ENCODE results near the gene GASK1A. TPM values are rescaled to one million over a fixed set of nuclear protein-coding genes. Genes with fewer than 3 reads are reported as not detected.

GASK1A gene
- total RNA-seq, 1 experiment from 2014 or later, result 5.4 TPM

GRCh38 chr3:43014241-43014640, 35.1 kb downstream of the GASK1A start:
- H2BK15ac ChIP-seq (ENCODE audit: low read depth, low read length), result no peak overlapping the region
- DNase-seq, result no peak
- H3K23me2 ChIP-seq (ENCODE audit: insufficient read length, low read depth, low read length, poor library complexity, severe bottlenecking), result no peaks in the 10 kb centered on the region
- no peak overlapping the region for H3K4me3 Mint-ChIP-seq
- H3K79me1 ChIP-seq (ENCODE audit: insufficient read depth, low read depth, low read length, poor library complexity, severe bottlenecking), result no peaks in the 10 kb centered on the region
- no CpG with 5 or more reads among the region's 3 CpGs for WGBS (ENCODE audit: extremely low coverage, insufficient read length, low lambda C conversion rate)
- no peak overlapping the region for H3K18ac ChIP-seq (ENCODE audit: insufficient read length, low read depth, low read length)
- no peak overlapping the region for H3K27ac Mint-ChIP-seq
- no peaks in the 10 kb centered on the region for H3K27me3 ChIP-seq (ENCODE audit: insufficient read depth, low read length)
- H4K8ac ChIP-seq (replicated peaks; ENCODE audit: insufficient read length, low read depth, low read length), result no peak overlapping the region
- H4K91ac ChIP-seq (ENCODE audit: insufficient read length, low read depth, low read length), result no peak overlapping the region
- TF ChIP-seq, protein P1, sequence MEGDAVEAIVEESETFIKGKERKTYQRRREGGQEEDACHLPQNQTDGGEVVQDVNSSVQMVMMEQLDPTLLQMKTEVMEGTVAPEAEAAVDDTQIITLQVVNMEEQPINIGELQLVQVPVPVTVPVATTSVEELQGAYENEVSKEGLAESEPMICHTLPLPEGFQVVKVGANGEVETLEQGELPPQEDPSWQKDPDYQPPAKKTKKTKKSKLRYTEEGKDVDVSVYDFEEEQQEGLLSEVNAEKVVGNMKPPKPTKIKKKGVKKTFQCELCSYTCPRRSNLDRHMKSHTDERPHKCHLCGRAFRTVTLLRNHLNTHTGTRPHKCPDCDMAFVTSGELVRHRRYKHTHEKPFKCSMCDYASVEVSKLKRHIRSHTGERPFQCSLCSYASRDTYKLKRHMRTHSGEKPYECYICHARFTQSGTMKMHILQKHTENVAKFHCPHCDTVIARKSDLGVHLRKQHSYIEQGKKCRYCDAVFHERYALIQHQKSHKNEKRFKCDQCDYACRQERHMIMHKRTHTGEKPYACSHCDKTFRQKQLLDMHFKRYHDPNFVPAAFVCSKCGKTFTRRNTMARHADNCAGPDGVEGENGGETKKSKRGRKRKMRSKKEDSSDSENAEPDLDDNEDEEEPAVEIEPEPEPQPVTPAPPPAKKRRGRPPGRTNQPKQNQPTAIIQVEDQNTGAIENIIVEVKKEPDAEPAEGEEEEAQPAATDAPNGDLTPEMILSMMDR (conservative IDR thresholded peaks at IDR 0.05), result no peak
- no peak overlapping the region for H3K23ac ChIP-seq (ENCODE audit: insufficient read length, low read depth, low read length)
- no peaks in the 10 kb centered on the region; a peak in 1 of 5 replicates for H3K9me3 Mint-ChIP-seq
- H3K79me2 ChIP-seq (ENCODE audit: insufficient read depth, low read length), result no peaks in the 10 kb centered on the region
- no peak overlapping the region for H2BK120ac ChIP-seq (ENCODE audit: low read depth, low read length, poor library complexity, severe bottlenecking)
- no peaks in the 10 kb centered on the region for H3K4me1 ChIP-seq (ENCODE audit: insufficient read depth, low read length)
- no peak overlapping the region for H3T11ph ChIP-seq (ENCODE audit: low read length)
- H3K9ac ChIP-seq (ENCODE audit: extremely low read depth, insufficient read length, low read length), result no peak overlapping the region
- H4K20me1 ChIP-seq (ENCODE audit: control insufficient read depth, insufficient read depth, insufficient read length), result no peaks in the 10 kb centered on the region
- no peaks in the 10 kb centered on the region for H3K4me1 Mint-ChIP-seq
- no peak overlapping the region for H3K27ac ChIP-seq (ENCODE audit: insufficient read length, low read depth, low read length)
- no peak overlapping the region for H3K4me2 ChIP-seq (ENCODE audit: insufficient read depth, insufficient read length, low read length)
- no peak overlapping the region for H4K5ac ChIP-seq (ENCODE audit: insufficient read length, low read depth, low read length)
- no peak overlapping the region for H2BK20ac ChIP-seq (ENCODE audit: low read depth, low read length, poor library complexity, severe bottlenecking)
- H3K36me3 Mint-ChIP-seq (ENCODE audit: insufficient read depth in 1 of 3, low read depth in 3 of 3), result no peaks in the 10 kb centered on the region; a peak in 2 of 7 replicates
- no peak overlapping the region for H3K4ac ChIP-seq (ENCODE audit: low read depth, low read length)
- no peak overlapping the region for H2BK12ac ChIP-seq (ENCODE audit: insufficient read length, low read depth, low read length)
- H2BK5ac ChIP-seq (ENCODE audit: insufficient read length, low read length), result no peak overlapping the region
- H3K9me3 ChIP-seq (ENCODE audit: control insufficient read depth, low read depth, low read length), result no peaks in the 10 kb centered on the region
- no peak overlapping the region for H2AK5ac ChIP-seq (ENCODE audit: insufficient read length, low read length)
- no peak overlapping the region for H3K14ac ChIP-seq (ENCODE audit: insufficient read depth, low read length)
- H3K27me3 Mint-ChIP-seq (ENCODE audit: low read depth), result peaks cover 2% of the 10 kb centered on the region
- no peak overlapping the region for H3K56ac ChIP-seq (ENCODE audit: insufficient read length, low read depth, low read length)
- no peak overlapping the region for H2AFZ ChIP-seq (ENCODE audit: low read length)

Measured in H9 (cell line).